Measurements from ENCODE around the gene DUS1L.

DUS1L gene

DNA sequence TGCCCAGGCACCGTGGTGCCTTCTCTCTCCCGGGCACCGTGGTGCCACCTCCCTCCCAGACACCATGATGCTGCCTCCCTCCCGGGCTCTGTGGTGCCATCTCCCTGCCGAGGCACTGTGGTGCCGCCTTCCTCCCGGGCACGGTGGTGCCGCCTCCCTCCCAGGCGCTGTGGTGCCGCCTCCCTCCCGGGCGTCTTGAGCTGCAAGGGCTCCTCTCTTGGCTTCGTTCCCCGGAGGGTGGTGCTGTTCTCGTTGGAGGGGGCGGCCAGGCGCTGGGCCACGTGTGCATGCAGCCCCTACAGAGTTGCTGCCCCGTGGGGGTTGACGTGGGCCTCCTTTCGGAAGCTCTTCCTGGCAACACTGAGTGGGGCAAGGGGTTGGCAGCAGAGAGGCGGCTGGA is 51.2 kb downstream of the DUS1L start:
- Mint-ChIP-seq H3K27me3 (no peaks in the 10 kb centered on the region), H3K4me3 (no peak overlapping the region), H3K27ac (ENCODE audit: low read depth) (no peak overlapping the region), H3K4me1 (no peaks in the 10 kb centered on the region), H3K36me3 (ENCODE audit: insufficient read depth) (no peaks in the 10 kb centered on the region), H3K9me3 (no peaks in the 10 kb centered on the region)
- DNase-seq (ENCODE audit: low spot score in 2 of 2) (no peak), ATAC-seq (replicated peaks; ENCODE audit: extremely low read depth, poor library complexity, severe bottlenecking) (no peak)

DNA sequence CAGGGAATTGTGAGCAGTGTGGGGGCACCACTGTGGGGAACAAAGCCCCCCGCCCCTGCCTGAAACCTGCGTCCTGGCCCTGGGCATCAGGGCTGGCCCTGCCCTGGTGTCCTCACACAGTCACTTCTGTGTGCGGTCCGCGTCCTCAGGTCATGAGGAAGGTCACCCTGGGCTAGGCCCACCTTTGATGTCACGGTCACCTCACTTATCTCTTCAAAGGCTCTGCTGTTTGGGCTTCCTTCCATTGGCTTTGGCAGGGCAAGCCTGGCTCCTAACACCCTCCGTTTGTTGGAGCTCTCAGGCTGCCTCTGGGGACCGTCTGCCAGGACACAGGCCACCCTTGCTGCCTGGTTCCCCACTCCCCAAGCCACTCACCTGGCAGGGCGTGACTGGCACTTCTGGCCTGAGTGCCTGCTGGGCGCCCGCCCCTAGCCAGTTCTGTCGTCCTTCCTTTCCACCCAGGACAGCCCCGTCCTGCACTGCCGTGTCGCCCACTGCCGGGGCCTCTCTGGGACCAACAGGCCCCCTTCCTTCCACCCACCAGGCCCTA is 51.8 kb downstream of the DUS1L start:
- Mint-ChIP-seq H3K36me3 (ENCODE audit: insufficient read depth) (no peaks in the 10 kb centered on the region), H3K4me3 (no peak overlapping the region), H3K27ac (ENCODE audit: low read depth) (no peak overlapping the region), H3K27me3 (no peaks in the 10 kb centered on the region), H3K9me3 (no peaks in the 10 kb centered on the region), H3K4me1 (no peaks in the 10 kb centered on the region)
- ATAC-seq (replicated peaks; ENCODE audit: extremely low read depth, poor library complexity, severe bottlenecking) (no peak), DNase-seq (ENCODE audit: low spot score in 2 of 2) (no peak)

DNA sequence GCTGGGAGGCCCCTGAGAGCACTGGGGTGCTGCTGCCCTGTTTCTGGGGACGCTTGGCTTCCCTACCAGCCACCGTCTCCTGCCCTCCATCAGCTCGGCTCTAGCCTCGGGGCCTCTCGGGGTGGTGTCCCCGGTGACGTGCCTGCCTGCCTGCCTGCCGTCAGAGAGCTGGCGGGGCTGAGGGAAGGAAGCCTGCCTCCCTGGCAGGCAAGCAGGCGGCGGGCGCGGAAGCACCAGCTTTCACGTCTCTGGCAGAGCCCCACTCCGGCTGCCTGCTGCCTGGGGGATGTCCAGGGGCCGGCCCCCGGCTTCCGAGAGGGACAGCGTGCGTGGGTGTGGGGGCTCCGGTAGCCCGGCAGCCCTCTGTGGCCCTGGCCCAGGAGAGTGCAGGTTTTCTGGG is 52.3 kb downstream of the DUS1L start:
- DNase-seq (ENCODE audit: low spot score in 2 of 2) (no peak), ATAC-seq (replicated peaks; ENCODE audit: extremely low read depth, poor library complexity, severe bottlenecking) (no peak)
- no peak overlapping the region for H3K27ac Mint-ChIP-seq (ENCODE audit: low read depth)
- no peak overlapping the region for H3K4me3 Mint-ChIP-seq
- H3K36me3 Mint-ChIP-seq (ENCODE audit: insufficient read depth): no peaks in the 10 kb centered on the region
- no peaks in the 10 kb centered on the region for H3K4me1 Mint-ChIP-seq
- H3K9me3 Mint-ChIP-seq: no peaks in the 10 kb centered on the region
- H3K27me3 Mint-ChIP-seq: no peaks in the 10 kb centered on the region

DNA sequence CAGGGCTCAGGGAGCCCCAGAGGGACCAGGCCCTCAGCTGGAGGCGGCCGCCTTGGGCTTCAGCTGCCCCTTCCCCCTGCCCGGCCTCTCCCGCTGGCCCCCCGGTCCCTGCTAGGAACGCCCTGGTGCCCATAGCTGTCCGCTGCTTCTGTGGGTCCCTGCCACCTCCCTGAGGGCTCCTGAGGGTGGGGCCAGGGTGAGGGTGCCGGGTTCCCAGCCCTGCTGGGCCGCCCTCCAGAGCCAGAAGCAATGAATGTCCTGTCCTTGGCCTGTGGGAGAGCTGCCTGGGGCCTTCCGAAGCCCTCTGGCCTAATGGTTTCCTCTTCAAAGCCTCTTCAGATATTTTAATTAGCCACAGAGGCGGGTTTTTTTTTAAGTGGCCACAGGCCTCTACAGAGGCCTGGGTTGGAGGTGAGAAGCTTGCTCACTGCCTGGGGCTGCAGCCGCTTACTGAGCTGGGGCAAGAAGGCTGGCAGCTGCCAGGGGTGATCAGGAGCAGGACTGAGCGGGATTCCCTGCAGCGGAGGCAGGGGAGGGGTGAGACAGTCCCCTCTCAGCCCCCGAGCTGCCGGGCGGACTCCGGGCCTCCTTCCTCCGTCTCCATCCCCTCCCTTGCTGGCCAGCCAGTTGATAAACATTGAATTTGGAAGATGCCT is 52.8 kb downstream of the DUS1L start:
- Mint-ChIP-seq H3K27ac (ENCODE audit: low read depth) (no peak overlapping the region), H3K27me3 (no peaks in the 10 kb centered on the region), H3K36me3 (ENCODE audit: insufficient read depth) (no peaks in the 10 kb centered on the region), H3K4me1 (no peaks in the 10 kb centered on the region), H3K4me3 (no peak overlapping the region), H3K9me3 (no peaks in the 10 kb centered on the region)
- no peak for DNase-seq (ENCODE audit: low spot score in 2 of 2)
- ATAC-seq (replicated peaks; ENCODE audit: extremely low read depth, poor library complexity, severe bottlenecking): no peak

DNA sequence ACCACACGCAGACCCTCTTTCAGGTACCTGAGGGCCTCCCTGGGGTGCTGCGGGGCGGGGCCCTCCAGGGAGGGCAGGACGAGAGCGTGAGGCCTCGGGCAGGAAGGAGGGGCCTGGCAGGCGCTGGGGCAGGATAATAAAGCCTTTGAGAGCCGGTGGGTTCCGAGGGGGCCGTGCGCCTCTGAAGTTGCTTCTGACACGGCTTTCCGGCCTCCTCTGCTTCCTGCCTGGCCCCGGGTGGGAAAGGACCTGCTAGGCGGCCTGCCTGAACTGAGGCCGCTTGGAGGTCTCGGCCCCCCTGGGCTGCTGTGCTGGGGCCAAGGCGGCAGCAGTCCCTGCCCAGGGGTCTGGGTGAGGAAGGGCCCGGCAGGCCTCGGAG is 53.4 kb downstream of the DUS1L start:
- Mint-ChIP-seq H3K27me3 (no peaks in the 10 kb centered on the region), H3K27ac (ENCODE audit: low read depth) (no peak overlapping the region), H3K4me3 (no peak overlapping the region), H3K36me3 (ENCODE audit: insufficient read depth) (no peaks in the 10 kb centered on the region), H3K9me3 (no peaks in the 10 kb centered on the region), H3K4me1 (no peaks in the 10 kb centered on the region)
- no peak for ATAC-seq (replicated peaks; ENCODE audit: extremely low read depth, poor library complexity, severe bottlenecking)
- DNase-seq (ENCODE audit: low spot score in 2 of 2): no peak

DNA sequence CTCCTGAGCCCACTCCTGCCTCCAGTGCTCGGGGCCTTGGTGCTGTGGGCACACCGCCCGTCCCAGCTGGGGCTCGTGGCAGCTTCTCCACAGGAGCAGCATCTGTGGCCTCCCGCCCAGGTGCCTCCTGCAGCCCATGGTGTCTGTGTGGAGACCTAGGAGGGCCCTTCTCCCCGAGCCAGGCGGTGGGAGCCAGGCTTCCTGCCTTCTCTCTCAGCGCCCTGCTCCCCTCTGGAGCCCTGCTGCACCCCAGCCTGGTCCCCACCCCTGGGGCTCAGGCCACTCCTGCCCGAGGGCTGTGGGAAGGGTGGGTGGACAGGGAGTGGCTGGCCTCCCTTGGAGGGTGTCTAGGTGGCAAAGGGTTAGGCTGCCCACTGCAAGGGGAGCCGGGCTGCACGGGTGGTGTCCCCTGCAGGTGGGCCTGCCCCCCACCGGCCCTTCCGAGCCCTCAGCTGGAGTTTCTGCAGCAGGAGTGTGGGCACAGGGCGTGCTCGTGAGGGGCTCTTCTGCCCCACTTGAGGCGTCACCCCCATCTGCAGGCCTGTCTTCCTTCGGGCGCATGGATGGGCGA is 53.9 kb downstream of the DUS1L start:
- ATAC-seq (replicated peaks; ENCODE audit: extremely low read depth, poor library complexity, severe bottlenecking): no peak
- H3K36me3 Mint-ChIP-seq (ENCODE audit: insufficient read depth): no peaks in the 10 kb centered on the region
- no peak overlapping the region for H3K27ac Mint-ChIP-seq (ENCODE audit: low read depth)
- no peak overlapping the region for H3K4me3 Mint-ChIP-seq
- no peak for DNase-seq (ENCODE audit: low spot score in 2 of 2)
- H3K9me3 Mint-ChIP-seq: no peaks in the 10 kb centered on the region
- no peaks in the 10 kb centered on the region for H3K27me3 Mint-ChIP-seq
- H3K4me1 Mint-ChIP-seq: no peaks in the 10 kb centered on the region

DNA sequence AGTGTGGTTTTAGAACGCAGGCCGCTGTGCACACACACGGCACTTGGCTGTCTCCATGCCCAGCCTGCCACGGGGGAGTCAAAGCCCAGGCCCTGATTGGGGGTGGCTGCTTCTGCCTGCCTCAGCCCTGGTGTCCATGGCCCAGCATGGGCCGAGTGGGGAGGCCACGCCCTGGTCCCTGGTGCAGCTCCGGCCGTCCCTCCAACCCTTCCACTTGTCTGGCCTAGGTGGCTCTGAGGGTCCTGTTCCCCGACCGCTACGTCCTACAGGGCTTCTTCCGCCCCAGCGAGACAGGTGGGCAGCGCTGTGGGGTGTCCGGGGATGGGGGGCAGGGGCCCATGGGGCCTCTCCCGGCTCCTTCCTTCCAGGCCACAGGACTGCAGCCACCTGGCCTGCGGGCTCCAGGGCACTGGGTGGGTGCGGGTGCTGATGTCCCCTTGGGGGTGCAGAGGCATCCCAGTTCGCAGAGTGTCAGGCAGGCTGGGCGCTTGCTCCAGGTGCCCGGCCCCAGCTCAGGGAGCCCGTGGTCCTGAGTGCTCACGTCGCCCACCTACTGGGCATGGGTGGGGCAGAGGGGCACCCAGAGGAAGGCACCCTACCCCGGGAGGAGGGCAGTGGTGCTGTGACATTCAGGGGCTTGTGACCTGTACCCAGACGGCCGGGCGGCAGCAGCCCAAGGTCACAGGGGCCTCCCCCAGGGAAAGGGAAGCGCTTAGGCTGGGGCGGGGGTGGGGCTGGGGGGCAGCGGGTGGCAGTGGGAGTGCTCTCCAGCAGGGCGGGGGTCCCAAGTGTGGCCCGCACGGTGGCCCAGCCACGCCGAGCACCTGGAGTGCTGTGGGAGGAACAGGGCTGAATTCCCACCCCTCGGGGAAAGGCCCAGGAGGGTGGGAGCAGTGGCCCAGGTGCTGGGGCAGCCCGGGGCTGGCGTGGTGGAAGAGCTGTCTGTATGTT is 54.8 kb downstream of the DUS1L start:
- Mint-ChIP-seq H3K27ac (ENCODE audit: low read depth) (no peak overlapping the region), H3K4me1 (no peaks in the 10 kb centered on the region), H3K4me3 (no peak overlapping the region), H3K9me3 (no peaks in the 10 kb centered on the region), H3K27me3 (no peaks in the 10 kb centered on the region), H3K36me3 (ENCODE audit: insufficient read depth) (peaks cover 2% of the 10 kb centered on the region)
- ATAC-seq (replicated peaks; ENCODE audit: extremely low read depth, poor library complexity, severe bottlenecking) (no peak), DNase-seq (ENCODE audit: low spot score in 2 of 2) (no peak)

DNA sequence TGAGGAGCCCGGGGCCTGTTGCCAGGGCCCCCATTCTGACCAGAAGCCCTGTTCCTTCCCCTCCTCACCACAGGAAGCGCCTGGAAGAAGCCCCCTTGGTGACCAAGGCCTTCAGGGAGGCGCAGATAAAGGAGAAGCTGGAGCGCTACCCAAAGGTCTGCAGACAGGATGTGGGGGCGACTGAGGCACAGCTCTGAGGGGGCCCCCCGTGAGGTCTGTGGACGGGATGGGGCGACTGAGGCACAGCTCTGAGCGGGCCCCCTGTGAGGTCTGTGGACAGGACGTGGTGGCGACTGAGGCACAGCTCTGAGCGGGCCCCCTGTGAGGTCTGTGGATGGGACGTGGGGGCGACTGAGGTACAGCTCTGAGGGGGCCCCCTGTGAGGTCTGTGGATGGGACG is 56.2 kb downstream of the DUS1L start:
- no peak for DNase-seq (ENCODE audit: low spot score in 2 of 2)
- H3K36me3 Mint-ChIP-seq (ENCODE audit: insufficient read depth): peaks cover 2% of the 10 kb centered on the region
- H3K27me3 Mint-ChIP-seq: no peaks in the 10 kb centered on the region
- no peak overlapping the region for H3K4me3 Mint-ChIP-seq
- no peak for ATAC-seq (replicated peaks; ENCODE audit: extremely low read depth, poor library complexity, severe bottlenecking)
- no peak overlapping the region for H3K27ac Mint-ChIP-seq (ENCODE audit: low read depth)
- H3K4me1 Mint-ChIP-seq: no peaks in the 10 kb centered on the region
- no peaks in the 10 kb centered on the region for H3K9me3 Mint-ChIP-seq

DNA sequence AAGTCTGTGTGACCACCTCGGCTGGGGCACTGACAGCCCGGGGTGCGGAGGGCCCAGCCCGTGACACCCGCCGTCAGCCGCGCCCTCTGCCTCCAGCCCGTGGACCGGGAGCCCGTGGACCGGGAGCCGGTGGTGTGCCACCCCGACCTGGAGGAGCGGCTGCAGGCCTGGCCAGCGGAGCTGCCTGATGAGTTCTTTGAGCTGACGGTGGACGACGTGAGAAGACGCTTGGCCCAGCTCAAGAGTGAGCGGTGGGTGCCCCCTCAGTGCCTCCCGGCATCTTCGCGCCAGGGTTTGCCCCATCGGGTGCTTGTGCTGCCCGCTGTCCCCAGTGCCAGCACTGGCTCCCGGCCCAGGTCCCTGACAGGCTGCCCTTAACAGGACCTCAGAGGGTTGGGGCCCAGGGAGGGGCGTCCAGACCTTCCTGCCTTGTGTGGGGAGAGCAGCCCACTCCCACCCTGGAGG is 56.6 kb downstream of the DUS1L start:
- no peak overlapping the region for H3K4me3 Mint-ChIP-seq
- no peak for ATAC-seq (replicated peaks; ENCODE audit: extremely low read depth, poor library complexity, severe bottlenecking)
- H3K4me1 Mint-ChIP-seq: no peaks in the 10 kb centered on the region
- no peaks in the 10 kb centered on the region for H3K9me3 Mint-ChIP-seq
- peaks cover 2% of the 10 kb centered on the region for H3K36me3 Mint-ChIP-seq (ENCODE audit: insufficient read depth)
- H3K27ac Mint-ChIP-seq (ENCODE audit: low read depth): no peak overlapping the region
- DNase-seq (ENCODE audit: low spot score in 2 of 2): no peak
- H3K27me3 Mint-ChIP-seq: no peaks in the 10 kb centered on the region

DNA sequence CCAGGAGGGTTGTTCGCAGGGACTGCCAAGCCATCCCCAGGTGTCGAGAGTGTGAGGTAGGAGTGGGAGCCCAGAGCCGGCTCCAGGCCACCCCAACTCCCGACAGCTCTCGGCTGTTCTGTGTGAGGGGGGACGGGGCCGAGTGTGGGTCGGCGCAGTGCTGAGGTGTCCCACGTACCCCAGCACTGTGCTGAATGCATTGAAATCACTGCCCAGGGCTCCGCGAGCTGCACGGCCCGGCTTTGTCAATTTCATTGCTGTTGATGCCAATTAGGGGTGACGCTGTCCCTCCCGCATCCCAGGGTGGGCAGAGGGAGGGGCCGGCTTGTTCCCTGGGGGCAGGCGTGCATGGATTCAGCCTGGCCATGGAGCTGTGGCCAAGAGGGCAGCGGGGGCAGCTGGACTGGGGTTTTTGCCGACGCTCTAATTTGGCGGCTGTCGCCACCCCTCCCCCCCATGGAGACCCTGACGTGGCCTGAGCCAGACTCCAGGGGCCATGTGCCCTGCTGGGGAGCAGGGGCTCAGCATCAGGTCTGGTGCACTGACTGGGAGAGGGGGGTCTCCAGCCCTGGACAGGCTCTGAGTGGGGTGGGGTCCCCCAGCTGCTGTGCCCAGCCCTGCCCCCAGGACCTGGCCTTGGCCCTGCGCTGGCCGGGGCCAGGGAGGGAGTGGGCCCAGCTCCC is 57.2 kb downstream of the DUS1L start:
- ATAC-seq (replicated peaks; ENCODE audit: extremely low read depth, poor library complexity, severe bottlenecking) (no peak), DNase-seq (ENCODE audit: low spot score in 2 of 2) (no peak)
- Mint-ChIP-seq H3K36me3 (ENCODE audit: insufficient read depth) (peaks cover 2% of the 10 kb centered on the region), H3K9me3 (no peaks in the 10 kb centered on the region), H3K4me3 (no peak overlapping the region), H3K27me3 (no peaks in the 10 kb centered on the region), H3K4me1 (no peaks in the 10 kb centered on the region), H3K27ac (ENCODE audit: low read depth) (no peak overlapping the region)

Data from central memory CD8-positive, alpha-beta T cell (primary cell).